NCI-H2081 treated with DMSO at 0.1 percent for 48 hours (cell line): Measurements from ENCODE around the gene DDX31.

Experiments
- DNase-seq: peaks from one replicate; lab custom pipeline; 2025; lab: John Stamatoyannopoulos, UW

The DDX31 gene

DNA sequence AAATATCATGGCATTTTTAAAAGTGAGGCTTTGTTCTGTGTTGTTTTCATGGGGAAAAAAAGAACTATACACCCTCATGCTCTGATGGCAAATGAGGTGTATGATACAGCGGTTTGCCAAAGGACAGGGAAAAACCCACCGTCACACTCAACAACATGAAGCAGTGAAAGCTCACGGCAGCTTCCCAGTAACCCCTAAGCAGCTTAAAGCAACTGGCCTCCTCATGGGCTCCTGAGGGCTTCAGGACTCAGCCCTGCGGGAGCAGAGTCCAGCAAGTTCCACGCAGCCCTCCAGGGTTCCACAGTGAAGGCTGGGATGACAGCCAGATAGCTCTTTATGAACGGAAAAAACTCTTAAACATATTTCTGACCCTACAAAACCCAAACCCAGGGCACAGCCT, 74.5 kb downstream of the DDX31 start:
- DNase-seq, result no peak

DNA sequence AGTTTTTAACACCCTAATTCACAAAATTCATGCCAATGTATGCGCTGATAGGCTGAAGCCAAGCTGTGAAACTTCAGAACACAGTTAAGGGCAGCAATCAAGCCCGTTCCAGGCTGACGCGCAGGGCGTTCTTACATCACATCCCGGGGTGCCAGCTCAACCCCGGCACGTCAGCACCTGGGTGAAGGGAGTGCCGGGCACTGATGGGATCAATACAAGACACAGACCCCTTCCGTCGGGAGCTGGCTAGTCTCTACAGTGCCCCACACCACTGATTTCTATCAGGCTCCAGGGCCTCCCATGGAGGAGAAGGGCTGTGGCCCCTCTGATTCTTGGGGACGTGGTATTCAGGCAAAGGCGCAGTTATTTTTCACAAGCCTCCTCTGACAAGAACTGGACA, 75.4 kb downstream of the DDX31 start:
- DNase-seq, result no peak

DNA sequence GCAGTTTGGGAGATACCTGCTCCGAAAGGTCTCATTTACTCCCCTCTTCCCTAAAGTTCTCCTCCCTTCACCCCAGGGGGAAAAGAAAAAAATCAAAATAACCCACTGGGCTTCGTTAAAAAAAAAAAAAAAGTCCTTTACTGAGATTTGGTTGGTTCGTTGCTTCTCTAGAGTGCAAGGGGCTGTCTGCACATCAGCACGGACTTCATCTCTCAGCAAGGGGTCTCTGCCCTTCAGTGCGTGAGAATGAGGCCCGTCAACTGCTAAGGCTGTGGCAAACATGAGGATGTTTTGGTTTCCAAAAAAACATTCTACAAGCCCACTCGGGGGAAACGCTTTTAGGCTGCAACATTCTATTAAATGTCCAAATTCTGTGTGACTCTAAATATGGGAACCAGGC, 77.3 kb downstream of the DDX31 start:
- DNase-seq, result no peak

DNA sequence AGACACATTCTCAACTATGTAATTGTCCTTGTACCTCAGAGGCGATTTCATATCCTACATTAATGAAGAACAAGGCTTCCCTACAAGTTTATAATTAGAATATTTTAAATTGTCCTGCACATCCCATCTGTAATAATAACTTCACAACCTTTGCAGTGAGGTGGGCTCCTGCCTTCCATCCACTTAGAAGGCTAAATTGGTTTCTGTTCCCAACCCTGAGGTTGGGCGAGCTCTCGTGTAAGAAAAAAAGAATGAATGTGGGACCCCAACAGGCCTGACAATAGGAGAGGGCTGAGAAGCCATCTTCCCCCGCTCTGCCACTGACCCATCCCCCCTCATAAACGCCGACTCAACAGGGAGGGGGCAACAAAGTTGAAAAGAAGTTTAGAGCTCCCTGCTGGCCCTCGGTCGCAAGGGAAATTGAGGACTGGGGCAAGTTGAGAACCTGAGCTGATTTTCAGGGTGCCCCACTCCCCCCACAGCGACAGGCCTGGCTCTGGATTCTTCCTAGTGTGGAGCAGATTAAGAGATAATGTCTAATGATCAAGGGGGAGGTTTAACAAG, 78.0 kb downstream of the DDX31 start:
- no peak for DNase-seq

DNA sequence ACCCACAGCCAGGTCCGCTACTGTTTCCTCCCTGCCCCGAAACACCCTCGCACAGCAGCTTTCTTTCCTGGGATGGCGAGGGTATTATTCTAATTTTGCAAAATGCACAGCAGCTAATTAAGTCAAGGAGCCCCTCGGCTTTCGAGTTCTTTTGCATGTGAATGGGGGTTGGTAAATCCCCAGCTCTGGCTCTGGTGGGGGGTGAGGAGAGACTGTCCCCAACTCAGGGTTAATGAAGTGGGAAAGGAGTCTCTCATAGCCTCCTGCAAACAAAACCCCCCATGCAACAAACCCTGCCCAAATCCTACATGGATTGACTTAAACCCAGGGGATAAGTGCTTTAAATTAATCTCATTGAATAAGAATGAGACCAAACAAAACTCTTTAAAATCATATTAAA, 78.5 kb downstream of the DDX31 start:
- no peak for DNase-seq

DNA sequence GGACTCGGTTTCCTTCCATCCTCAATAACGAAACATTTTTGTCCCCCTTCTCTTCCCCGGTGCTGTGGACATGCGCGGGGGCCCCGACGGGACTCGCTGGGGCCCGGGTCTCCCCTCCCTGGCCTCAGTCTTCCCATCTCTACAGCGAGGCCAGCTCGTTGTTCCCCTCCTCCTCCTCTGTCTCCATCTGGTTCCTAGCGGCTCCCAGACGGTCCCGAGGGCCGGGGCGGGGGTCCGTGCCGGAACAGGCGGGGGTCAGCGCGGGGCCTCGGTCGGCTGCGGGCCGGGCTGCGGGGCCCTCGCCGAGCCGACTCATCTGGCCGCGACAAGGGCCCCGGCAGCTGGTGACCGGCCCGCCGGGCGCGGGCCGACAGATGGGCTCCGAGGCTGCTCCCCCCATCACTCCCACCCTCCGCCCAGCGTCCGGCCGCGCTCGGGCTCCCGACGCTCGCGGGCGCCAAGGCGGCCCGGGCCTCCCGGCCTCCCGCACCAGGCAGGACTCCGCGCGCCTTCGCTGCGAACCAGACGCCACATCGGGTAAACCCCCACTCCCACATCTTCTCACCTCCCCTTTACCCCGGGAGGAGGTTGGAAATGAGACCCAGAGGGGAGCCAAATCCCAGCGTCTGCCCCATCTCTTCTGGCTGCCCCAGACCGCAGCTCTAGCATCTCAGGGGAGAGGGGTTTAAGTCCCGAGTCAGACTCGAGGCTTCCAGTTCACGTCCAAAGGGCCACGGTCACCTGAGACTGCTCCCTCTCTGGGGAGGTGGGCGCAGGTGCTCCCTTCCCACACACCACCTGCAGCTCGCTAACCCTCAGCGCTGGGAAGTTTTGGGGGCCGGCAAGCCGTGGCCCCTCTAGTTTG, 79.2 kb downstream of the DDX31 start:
- no peak for DNase-seq

DNA sequence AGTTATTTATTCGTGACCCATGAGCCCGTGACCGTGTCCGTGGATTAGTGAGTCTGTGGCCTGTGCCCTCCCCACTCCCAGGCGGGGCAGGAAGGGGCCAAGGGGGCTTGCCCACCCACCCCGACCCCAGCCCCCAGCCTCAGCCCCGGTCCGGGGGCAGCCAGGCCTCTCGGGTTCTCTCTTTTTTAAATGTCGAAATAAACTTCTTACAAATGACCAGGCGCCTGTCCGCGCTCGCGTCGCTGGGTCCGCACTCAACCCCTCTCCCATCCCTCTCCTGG, 79.8 kb downstream of the DDX31 start:
- no peak for DNase-seq

DNA sequence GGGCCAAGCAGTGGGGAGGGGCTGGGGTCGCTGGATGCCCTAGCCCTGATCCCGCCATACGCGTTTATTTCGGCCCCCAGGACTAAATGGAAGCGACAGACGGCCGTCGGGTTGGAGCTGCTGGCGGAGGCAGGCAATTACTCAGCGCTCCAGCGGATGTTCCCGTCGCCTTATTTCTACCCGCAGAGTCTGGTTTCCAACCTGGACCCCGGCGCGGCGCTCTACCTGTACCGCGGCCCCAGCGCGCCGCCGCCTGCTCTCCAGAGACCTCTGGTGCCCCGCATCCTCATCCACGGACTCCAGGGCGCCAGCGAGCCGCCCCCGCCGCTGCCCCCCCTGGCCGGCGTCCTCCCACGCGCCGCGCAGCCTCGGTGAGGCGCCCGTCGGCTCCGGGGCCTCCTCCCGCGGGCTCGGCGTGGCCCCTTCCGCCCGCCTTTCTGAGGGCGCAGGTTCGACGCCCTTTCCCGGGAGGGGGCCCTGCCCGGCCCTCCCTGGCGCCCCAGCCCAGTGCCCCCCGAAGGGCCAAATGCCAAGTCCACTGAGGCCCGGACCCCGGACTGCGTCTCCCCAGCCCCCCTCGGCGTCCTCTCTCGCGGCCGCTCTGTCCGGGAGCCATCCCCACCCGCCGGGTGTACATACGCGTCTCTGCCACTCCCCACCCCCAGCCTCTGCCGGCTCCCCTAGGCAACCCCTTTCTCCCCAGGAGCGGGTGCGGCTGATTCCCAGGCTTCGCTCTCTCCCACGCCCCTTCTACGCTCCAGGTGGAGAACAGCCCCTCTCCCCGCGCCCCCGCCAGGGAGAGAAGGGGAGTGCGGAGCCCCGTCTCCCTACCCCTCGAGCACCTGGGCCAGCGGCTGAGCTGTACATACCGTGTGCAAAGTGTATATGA, 80.4 kb downstream of the DDX31 start:
- no peak for DNase-seq

DNA sequence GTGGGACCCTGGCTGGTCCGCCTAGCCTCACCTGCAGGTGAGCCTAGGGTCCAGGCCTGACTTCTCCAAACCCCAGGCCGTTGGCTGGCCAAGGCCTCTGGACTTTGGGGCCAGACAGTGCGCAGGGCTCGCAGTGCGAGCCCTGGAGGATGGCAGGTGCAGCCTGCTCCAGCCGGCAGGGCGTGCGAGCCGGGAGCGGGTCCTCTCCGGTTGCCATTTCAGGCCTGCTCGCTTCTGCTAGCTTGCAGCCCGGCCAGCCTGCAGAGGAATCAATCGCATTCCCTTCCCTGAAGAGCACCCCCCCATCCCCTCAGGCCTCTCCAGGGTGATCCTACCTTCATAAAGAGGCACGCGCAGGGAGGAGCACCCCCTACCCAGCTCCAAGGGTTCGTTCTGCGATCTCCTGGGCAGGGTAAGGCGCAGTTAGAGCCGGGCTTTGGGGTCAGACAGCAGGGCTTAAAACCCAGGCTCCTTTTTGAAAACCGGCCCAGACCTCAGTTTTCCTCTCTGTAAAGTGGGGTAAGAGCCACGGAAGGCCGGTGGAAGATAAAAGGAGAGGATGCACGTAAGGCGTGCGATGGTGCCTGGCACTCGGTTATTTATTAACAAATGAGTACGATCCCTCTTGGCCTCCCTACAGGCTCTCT, 81.2 kb downstream of the DDX31 start:
- DNase-seq, result no peak

DNA sequence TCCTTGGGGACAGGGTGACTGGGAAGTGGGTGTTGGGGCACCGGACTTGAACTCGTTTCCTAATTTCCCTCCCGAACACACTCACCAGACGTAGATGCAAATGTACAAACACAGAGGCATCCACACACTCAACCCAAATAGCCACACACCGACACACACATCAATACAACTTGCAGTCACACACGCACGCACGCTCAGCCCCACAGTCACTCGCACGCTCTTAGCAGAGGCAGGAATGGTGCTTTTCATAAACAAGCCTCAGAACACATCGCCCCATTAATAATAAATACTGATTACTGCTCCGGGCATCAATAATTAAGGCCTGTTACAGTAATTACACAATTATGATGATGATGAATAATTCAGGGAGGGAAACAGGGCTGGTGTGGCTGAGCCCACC, 81.7 kb downstream of the DDX31 start:
- DNase-seq, result no peak

DNA sequence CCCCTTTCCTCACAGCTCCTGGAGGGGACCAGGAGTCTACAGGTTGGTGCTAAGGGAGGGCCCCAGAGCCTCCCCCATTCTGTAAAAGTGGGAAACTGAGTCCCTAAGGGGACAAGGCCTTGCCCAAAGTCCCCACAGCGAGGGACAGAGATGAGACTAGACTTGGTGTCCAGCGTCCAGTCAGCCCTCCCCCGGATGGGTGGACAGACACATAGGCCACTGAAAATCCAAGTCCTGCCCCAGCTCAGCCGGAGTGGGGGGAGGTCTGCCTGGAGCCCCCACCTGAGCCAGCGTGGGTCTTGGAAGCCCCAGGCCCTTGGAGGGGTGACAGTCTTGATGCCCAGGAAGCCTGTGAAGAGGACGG, 82.2 kb downstream of the DDX31 start:
- no peak for DNase-seq

DNA sequence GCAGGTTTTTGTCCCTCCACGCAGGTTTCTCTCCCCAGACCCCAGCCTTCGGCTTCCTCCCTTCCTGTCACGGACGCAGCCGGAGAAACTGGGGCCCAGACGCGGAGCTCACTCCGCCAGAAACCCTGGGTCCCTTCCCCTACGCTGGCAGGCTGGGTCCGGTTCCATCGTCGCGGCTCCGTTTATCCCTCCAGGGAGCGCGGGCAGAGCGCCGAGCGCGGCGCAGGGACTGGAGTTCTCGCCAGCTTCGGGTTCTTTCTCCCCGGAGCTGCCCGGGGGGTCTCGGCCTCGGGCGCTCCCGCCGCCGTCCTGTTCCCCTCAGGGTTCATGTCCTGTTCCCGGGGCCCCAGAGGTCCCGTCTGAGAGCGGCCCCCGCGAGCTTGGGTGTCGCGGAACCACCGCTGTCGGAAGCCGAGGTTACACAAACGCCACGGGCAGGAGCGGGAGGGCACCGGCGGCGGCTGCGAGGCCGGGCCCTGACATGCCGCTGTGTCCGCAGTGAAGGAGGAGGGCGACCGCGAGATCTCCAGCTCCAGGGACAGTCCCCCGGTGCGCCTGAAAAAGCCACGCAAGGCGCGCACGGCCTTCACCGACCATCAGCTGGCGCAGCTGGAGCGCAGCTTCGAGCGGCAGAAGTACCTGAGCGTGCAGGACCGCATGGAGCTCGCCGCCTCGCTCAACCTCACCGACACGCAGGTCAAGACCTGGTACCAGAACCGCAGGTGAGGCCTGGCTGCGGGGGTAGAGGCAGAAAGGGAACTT, 82.8 kb downstream of the DDX31 start:
- DNase-seq, result no peak

DNA sequence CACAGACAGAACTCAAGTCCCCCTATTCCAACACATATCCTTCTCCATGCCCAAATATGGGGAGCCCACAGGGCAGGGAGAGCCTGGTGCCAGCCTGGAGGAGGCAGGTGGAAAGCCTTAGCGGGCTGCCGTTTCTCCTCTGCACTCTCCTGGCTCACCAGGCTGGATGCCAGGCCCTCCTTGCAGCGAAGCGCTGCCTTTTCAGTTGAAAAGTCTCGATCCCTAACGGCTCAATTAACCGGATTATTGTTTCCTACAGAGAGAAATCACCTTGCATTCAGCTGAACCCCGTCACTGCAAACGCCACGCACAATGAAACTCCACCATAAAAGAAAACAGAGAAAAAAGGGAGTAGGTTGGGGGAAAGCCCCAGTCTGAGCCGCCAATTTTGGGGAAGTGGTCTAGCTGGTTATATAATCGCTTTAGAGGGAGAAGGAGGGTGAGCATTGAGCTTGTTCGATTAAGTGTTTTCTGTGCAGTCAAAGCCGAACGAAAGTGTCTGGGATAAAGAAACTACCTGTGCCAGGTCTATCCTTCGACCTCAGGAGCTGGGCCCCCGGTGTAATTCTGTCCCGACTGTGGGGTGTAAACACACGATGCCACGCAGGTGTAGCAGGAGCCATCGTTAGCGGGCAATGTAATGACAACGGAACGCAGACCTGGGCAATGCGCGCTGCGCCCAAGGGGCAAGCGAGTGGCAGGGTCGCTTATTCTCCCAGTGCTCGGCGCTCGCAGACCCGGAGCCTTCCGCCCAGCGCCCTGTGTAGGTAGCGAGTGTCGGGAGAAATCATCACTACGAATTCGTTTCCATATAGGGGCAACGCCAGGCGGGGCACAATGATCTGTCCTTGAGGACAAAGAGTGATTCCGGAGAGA, 83.6 kb downstream of the DDX31 start:
- no peak for DNase-seq

DNA sequence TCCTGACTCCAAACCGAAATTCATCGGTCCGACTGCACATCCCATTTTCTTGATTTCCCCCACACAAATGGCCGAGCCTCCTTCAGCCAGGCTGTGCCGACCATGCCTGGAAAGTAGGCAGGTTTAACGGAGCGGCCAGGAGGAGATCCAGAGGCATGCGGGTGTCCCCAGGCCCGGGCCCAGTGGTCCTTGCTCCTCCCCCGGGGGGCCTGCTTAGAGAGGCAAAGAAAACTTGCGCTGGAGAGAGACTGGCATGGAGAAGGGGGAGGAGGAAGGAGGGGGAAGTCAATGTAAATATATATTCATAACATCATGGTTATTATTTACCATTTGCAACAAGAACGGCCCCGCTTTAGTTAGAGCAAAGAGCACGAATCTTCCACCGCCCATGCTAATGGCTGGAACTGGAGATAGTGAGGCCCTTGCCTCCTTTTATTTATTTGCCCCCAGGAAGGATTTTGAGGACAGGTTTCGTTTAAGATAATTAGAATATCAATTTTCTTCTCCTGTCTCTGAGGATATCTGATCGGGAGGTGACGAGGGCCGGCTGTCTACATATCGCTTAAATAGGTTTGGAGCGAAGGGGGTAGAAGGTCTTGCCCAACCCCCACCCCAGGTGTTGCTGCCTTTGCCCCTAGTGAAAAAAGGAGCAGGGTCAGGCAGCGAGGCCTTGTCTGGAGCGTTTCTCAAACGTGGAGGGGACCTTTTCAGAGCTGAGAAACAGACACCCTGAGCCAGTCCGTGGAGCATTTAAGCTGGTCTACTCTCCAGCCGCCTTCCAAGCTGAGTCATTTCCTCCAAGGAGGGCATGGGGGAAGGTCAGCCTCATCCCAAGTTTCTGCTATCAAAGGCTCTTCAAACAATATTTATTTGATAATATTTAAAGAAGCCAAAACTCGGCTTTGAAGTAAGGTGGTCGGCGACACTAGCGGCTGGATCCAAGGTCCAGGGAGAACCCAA, 84.9 kb downstream of the DDX31 start:
- DNase-seq, result no peak

DNA sequence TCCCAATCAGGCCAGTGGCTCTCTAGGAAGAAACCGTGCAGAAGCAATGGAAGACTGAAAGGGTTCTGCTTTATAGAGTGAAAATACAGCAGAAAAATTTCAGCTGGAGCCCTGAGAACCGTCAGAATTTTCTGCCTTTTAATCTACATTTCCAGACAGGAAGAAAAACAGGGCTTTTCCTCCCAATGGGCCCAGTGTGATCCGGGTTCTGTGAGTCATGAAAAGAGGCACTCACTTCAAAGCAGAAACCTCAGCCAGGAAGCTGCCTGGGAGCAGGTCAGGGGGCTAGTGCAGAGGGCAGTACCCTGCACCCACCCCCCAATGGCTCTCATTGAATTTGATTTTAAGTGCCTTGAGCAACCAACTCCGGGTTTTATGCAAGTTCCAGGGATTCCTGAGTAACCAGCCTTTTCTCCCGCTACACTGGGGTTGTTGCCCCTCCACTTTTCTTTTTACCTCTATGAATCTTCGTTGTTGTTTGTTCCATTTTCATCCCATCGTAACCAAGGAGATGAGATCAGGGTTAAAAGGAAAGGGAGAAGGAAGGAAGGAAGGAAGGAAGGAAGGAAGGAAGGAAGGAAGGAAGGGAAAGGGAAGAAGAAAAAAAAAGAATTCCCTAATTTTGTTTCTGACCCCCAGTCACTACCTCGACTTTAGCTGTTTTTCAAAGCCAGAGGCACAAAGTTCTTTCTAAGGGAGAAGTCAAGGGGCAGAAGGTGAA, 86.0 kb downstream of the DDX31 start:
- DNase-seq, result no peak

DNA sequence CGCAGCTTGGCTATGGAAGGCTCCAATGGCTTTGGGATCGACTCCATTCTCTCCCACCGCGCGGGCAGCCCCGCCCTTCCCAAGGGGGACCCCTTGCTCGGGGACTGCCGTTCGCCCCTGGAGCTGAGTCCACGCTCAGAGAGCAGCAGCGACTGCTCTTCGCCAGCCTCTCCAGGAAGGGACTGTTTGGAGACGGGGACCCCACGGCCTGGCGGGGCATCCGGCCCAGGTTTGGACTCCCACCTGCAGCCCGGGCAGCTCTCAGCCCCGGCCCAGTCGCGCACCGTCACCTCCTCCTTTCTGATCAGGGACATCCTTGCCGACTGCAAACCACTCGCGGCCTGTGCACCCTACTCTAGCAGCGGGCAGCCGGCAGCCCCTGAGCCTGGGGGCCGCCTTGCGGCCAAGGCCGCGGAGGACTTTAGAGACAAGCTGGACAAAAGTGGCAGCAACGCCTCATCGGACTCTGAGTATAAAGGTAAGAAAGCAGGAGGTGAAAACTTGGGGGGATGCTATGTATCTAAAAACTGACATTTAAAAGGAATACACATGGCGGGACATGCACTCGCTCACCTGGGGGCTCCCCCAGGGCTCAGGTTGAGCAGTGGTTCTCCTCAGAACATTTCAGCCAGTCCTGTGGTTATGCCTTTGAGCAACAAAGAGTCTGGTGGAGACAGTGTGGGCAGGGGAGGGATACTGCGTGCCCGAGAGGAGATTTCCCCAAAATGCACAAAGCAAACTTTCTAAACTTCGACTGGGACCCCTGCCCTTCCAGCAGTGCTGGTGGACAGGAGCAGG, 86.8 kb downstream of the DDX31 start:
- DNase-seq, result no peak

DNA sequence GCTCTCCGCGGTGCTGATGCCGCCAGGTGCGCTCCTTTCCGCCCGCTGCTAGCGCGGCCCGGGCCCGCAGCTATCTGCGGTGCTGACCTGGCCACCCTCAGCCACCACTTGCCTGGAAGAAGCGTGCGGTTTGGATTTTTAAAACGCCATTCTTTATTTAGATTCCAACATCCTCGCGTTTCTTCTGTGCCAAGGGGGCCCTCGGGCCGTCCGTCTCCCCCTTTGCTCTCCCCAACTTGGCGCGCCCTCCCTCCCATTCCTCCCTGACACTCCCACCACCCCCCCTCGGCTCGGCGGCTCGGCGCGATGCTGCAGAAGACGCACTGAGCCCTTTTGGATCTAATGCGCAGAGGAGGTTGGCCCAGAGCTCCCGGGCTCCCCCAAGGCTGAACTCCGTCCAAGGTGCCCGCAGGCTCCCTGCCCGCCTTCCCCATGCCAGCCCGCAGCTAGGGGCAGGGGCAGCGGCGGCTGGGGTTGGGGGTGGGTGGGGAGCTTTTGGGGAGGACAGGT, 87.5 kb downstream of the DDX31 start, which contains the start of gene BARHL1:
TSS of gene BARHL1 (plus strand) at position 331 of the 510 bp plus-strand sequence. CDS start 192 bp downstream, outside the sequence.
- DNase-seq, result no peak

DNA sequence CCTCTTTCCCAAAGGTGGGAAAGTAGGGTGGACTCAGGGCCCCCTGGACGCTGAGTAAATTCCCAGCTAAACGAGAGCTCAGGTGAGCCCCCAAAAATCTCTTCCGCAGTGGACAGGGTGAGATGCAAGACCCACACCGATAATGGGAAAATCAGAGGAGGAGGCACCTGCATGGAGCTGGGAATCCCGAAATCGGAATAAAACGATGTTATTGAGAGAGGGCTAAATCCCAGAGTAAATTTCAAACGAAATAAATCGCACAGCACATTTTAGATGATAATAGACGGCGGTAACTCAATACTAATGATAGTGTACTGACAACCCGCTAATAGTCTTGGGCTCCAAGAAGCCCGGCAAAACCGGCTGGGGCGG, 90.4 kb downstream of the DDX31 start:
- DNase-seq, result no peak
